ENCODE measurements around the gene TEX52. TPM values are rescaled to one million over a fixed set of nuclear protein-coding genes. Genes with fewer than 3 reads are reported as not detected.
A peak's percentile ranks its signal among the peaks of the same experiment; 100 is the strongest.

Gene TEX52
- total RNA-seq, 2 experiments from 2014 or later, result 0.67 TPM; not detected in 1

GRCh38 chr12:2813214-2814185, 43.3 kb downstream of the TEX52 start:
- Mint-ChIP-seq H3K4me3 (peak overlapping the region; percentile 99), H3K4me1 (peaks cover 25% of the 10 kb centered on the region), H3K36me3 (peaks cover 8% of the 10 kb centered on the region), H3K27me3 (no peaks in the 10 kb centered on the region), H3K9me3 (ENCODE audit: low read depth) (no peaks in the 10 kb centered on the region), H3K27ac (peak overlapping the region; percentile 98)
- CTCF ChIA-PET, result interaction anchor here (1.0 to 3.4 kb wide), 16 partner anchors 9 to 131 kb away, joined by 3 to 10 read pairs (median 3); partner anchors contain the start of genes FKBP4, FOXM1, RHNO1 and TULP3
- peak; percentile 35 for ATAC-seq
- peak; percentile 79 for DNase-seq

- DNase-seq (peak; percentile 99), ATAC-seq (peak; percentile 96)
- H3K9me3 Mint-ChIP-seq (ENCODE audit: low read depth), result no peaks in the 10 kb centered on the region
- peaks cover 3% of the 10 kb centered on the region for H3K36me3 Mint-ChIP-seq
- CTCF ChIA-PET, result interaction anchor here (1.0 to 3.4 kb wide), 8 partner anchors 8 to 130 kb away, joined by 3 to 10 read pairs (median 4); partner anchors contain the start of gene FKBP4
- H3K27ac Mint-ChIP-seq, result peak within 1 kb of the TSS; percentile 98
- H3K4me1 Mint-ChIP-seq, result peaks cover 25% of the 10 kb centered on the region
- H3K4me3 Mint-ChIP-seq, result peak within 1 kb of the TSS; percentile 99
- H3K27me3 Mint-ChIP-seq, result no peaks in the 10 kb centered on the region
Measured at GRCh38 chr12:2812290-2813213, 44.3 kb downstream of the TEX52 start, which contains the start of gene ITFG2. TSS of gene ITFG2 (plus strand) at chr12:2812668. CDS start at chr12:2812761, 93 bp downstream.

- CTCF ChIA-PET, result interaction anchor here (3.4 kb wide), 1 partner anchor 129 kb away, joined by 10 read pairs; no protein-coding TSS in a partner anchor
- no peaks in the 10 kb centered on the region for H3K9me3 Mint-ChIP-seq (ENCODE audit: low read depth)
- H3K27ac Mint-ChIP-seq, result no peak overlapping the region
Measured at GRCh38 chr12:2811801-2812200, 45.0 kb downstream of the TEX52 start.

GRCh38 chr12:2806700-2807099, 50.1 kb downstream of the TEX52 start:
- CTCF ChIA-PET, result interaction anchor here (2.0 kb wide), 1 partner anchor 23 kb away, joined by 4 read pairs; no protein-coding TSS in a partner anchor
- no peak for ATAC-seq
- H3K9me3 Mint-ChIP-seq (ENCODE audit: low read depth), result no peaks in the 10 kb centered on the region
- no peak overlapping the region for H3K4me3 Mint-ChIP-seq
- peaks cover 3% of the 10 kb centered on the region for H3K4me1 Mint-ChIP-seq
- no peak for DNase-seq
- no peaks in the 10 kb centered on the region for H3K27me3 Mint-ChIP-seq
- H3K27ac Mint-ChIP-seq, result no peak overlapping the region
- H3K36me3 Mint-ChIP-seq, result peaks cover 20% of the 10 kb centered on the region

More at GRCh38 chr12:2811801-2812200, 45.0 kb downstream of the TEX52 start:
- Mint-ChIP-seq H3K27me3 (no peaks in the 10 kb centered on the region), H3K4me1 (peaks cover 25% of the 10 kb centered on the region), H3K36me3 (peaks cover 5% of the 10 kb centered on the region), H3K4me3 (peak overlapping the region; percentile 99)
- no peak for ATAC-seq
- DNase-seq, result no peak

- peaks cover 30% of the 10 kb centered on the region for H3K36me3 Mint-ChIP-seq
- ATAC-seq (no peak), DNase-seq (no peak)
- H3K4me1 Mint-ChIP-seq, result no peaks in the 10 kb centered on the region
- H3K27ac Mint-ChIP-seq, result no peak overlapping the region
- no peaks in the 10 kb centered on the region for H3K27me3 Mint-ChIP-seq
- CTCF ChIA-PET, result interaction anchor here (1.0 kb wide), 1 partner anchor 10 kb away, joined by 4 read pairs; no protein-coding TSS in a partner anchor
- no peak overlapping the region for H3K4me3 Mint-ChIP-seq
- no peaks in the 10 kb centered on the region for H3K9me3 Mint-ChIP-seq (ENCODE audit: low read depth)
Measured at GRCh38 chr12:2805143-2805520, 51.7 kb downstream of the TEX52 start.

- no peaks in the 10 kb centered on the region for H3K27me3 Mint-ChIP-seq
- no peak overlapping the region for H3K4me3 Mint-ChIP-seq
- H3K9me3 Mint-ChIP-seq (ENCODE audit: low read depth), result no peaks in the 10 kb centered on the region
- H3K27ac Mint-ChIP-seq, result peak overlapping the region; percentile 29
- CTCF ChIA-PET, result interaction anchor here (1.0 to 1.1 kb wide), 2 partner anchors 9 kb away, joined by 4 read pairs; no protein-coding TSS in a partner anchor
- DNase-seq (no peak), ATAC-seq (no peak)
- H3K36me3 Mint-ChIP-seq, result peaks cover 35% of the 10 kb centered on the region
- H3K4me1 Mint-ChIP-seq, result no peaks in the 10 kb centered on the region
Measured at GRCh38 chr12:2804393-2805142, 52.3 kb downstream of the TEX52 start.

GRCh38 chr12:2803635-2804392, 53.0 kb downstream of the TEX52 start:
- CTCF ChIA-PET, result interaction anchor here (1.1 kb wide), 1 partner anchor 10 kb away, joined by 4 read pairs; no protein-coding TSS in a partner anchor
- ATAC-seq, result no peak
- no peak overlapping the region for H3K4me3 Mint-ChIP-seq
- H3K36me3 Mint-ChIP-seq, result peaks cover 41% of the 10 kb centered on the region
- no peaks in the 10 kb centered on the region for H3K4me1 Mint-ChIP-seq
- H3K27me3 Mint-ChIP-seq, result no peaks in the 10 kb centered on the region
- no peaks in the 10 kb centered on the region for H3K9me3 Mint-ChIP-seq (ENCODE audit: low read depth)
- H3K27ac Mint-ChIP-seq, result no peak overlapping the region
- DNase-seq, result no peak

GRCh38 chr12:2801044-2801783, 55.6 kb downstream of the TEX52 start:
- no peak overlapping the region for H3K4me3 Mint-ChIP-seq
- CTCF ChIA-PET, result no interaction called here
- H3K4me1 Mint-ChIP-seq, result peaks cover 14% of the 10 kb centered on the region
- H3K9me3 Mint-ChIP-seq (ENCODE audit: low read depth), result no peaks in the 10 kb centered on the region
- no peak for DNase-seq
- no peak for ATAC-seq
- H3K27me3 Mint-ChIP-seq, result no peaks in the 10 kb centered on the region
- H3K36me3 Mint-ChIP-seq, result peaks cover 54% of the 10 kb centered on the region
- no peak overlapping the region for H3K27ac Mint-ChIP-seq

- CTCF ChIA-PET, result interaction anchor here (0.8 kb wide), 1 partner anchor 46 kb away, joined by 3 read pairs; no protein-coding TSS in a partner anchor
- no peak overlapping the region for H3K27ac Mint-ChIP-seq
- DNase-seq, result no peak
Measured at GRCh38 chr12:2800046-2800570, 56.7 kb downstream of the TEX52 start.

More at GRCh38 chr12:2800046-2800570, 56.7 kb downstream of the TEX52 start:
- H3K9me3 Mint-ChIP-seq (ENCODE audit: low read depth), result no peaks in the 10 kb centered on the region
- H3K4me1 Mint-ChIP-seq, result peaks cover 15% of the 10 kb centered on the region
- H3K4me3 Mint-ChIP-seq, result no peak overlapping the region
- no peak for ATAC-seq
- H3K27me3 Mint-ChIP-seq, result no peaks in the 10 kb centered on the region
- peaks cover 54% of the 10 kb centered on the region for H3K36me3 Mint-ChIP-seq

Measured in activated CD8-positive, alpha-beta memory T cell treated with anti-CD3 and anti-CD28 coated beads, Interleukin-2, amount 10 ng/mL, durations not matched to agents 7 days and 5 days (primary cell).